ENCODE results near the gene SMARCA4. TPM values are rescaled to one million over a fixed set of nuclear protein-coding genes. Genes with fewer than 3 reads are reported as not detected.
"Not testable (repeated sequence)": the region's sequence is repeated elsewhere in the genome, so short reads cannot be mapped to it uniquely, and the experiment has no call there.

SMARCA4 gene
- total RNA-seq, 1 donor from 2014 or later, result 238 TPM

GRCh38 chr19:10991521-10992081 is 30.8 kb downstream of the SMARCA4 start:
- TF ChIP-seq CTCF (IDR thresholded peaks at IDR 0.05; ENCODE audit: unreplicated experiment), result no peak
- Mint-ChIP-seq H3K27ac (ENCODE audit: unreplicated experiment) (no peak overlapping the region), H3K27me3 (ENCODE audit: unreplicated experiment) (peaks cover 12% of the 10 kb centered on the region)

GRCh38 chr19:10992174-10992573 is 31.3 kb downstream of the SMARCA4 start:
- not testable (repeated sequence) for H3K27me3 Mint-ChIP-seq (ENCODE audit: unreplicated experiment); H3K4me1 Mint-ChIP-seq (ENCODE audit: unreplicated experiment); DNase-seq (ENCODE audit: low spot score); H3K9me3 Mint-ChIP-seq (ENCODE audit: unreplicated experiment); H3K4me3 Mint-ChIP-seq (ENCODE audit: unreplicated experiment); H3K27ac Mint-ChIP-seq (ENCODE audit: unreplicated experiment)
- H3K36me3 Mint-ChIP-seq (ENCODE audit: low read depth, unreplicated experiment), result peaks cover 48% of the 10 kb centered on the region

More at GRCh38 chr19:10991521-10992081, 30.8 kb downstream of the SMARCA4 start:
- DNase-seq (ENCODE audit: low spot score), result no peak
- peak overlapping the region; percentile 66 for H3K4me3 Mint-ChIP-seq (ENCODE audit: unreplicated experiment)
- H3K9me3 Mint-ChIP-seq (ENCODE audit: unreplicated experiment), result no peaks in the 10 kb centered on the region
- peaks cover 45% of the 10 kb centered on the region for H3K36me3 Mint-ChIP-seq (ENCODE audit: low read depth, unreplicated experiment)
- no peaks in the 10 kb centered on the region for H3K4me1 Mint-ChIP-seq (ENCODE audit: unreplicated experiment)

GRCh38 chr19:10995926-10996600 is 35.2 kb downstream of the SMARCA4 start:
- no peak for DNase-seq (ENCODE audit: low spot score)
- H3K9me3 Mint-ChIP-seq (ENCODE audit: unreplicated experiment), result no peaks in the 10 kb centered on the region
- TF ChIP-seq CTCF (IDR thresholded peaks at IDR 0.05; ENCODE audit: unreplicated experiment), result no peak
- peaks cover 4% of the 10 kb centered on the region for H3K27me3 Mint-ChIP-seq (ENCODE audit: unreplicated experiment)
- H3K36me3 Mint-ChIP-seq (ENCODE audit: low read depth, unreplicated experiment), result peaks cover 46% of the 10 kb centered on the region
- no peak overlapping the region for H3K27ac Mint-ChIP-seq (ENCODE audit: unreplicated experiment)
- no peaks in the 10 kb centered on the region for H3K4me1 Mint-ChIP-seq (ENCODE audit: unreplicated experiment)
- peak overlapping the region; percentile 37 for H3K4me3 Mint-ChIP-seq (ENCODE audit: unreplicated experiment)

- Mint-ChIP-seq H3K27ac (ENCODE audit: unreplicated experiment) (peak overlapping the region; percentile 13), H3K27me3 (ENCODE audit: unreplicated experiment) (peaks cover 3% of the 10 kb centered on the region), H3K9me3 (ENCODE audit: unreplicated experiment) (no peaks in the 10 kb centered on the region), H3K4me3 (ENCODE audit: unreplicated experiment) (no peak overlapping the region), H3K4me1 (ENCODE audit: unreplicated experiment) (peaks cover 5% of the 10 kb centered on the region), H3K36me3 (ENCODE audit: low read depth, unreplicated experiment) (peaks cover 48% of the 10 kb centered on the region)
- DNase-seq (ENCODE audit: low spot score), result no peak
- no peak for TF ChIP-seq CTCF (IDR thresholded peaks at IDR 0.05; ENCODE audit: unreplicated experiment)
These were observed 37.3 kb downstream of the SMARCA4 start for GRCh38 chr19:10998045-10998533.

- Mint-ChIP-seq H3K27ac (ENCODE audit: unreplicated experiment) (no peak overlapping the region), H3K9me3 (ENCODE audit: unreplicated experiment) (no peaks in the 10 kb centered on the region), H3K27me3 (ENCODE audit: unreplicated experiment) (peaks cover 3% of the 10 kb centered on the region), H3K36me3 (ENCODE audit: low read depth, unreplicated experiment) (peaks cover 49% of the 10 kb centered on the region), H3K4me3 (ENCODE audit: unreplicated experiment) (no peak overlapping the region), H3K4me1 (ENCODE audit: unreplicated experiment) (peaks cover 5% of the 10 kb centered on the region)
- DNase-seq (ENCODE audit: low spot score), result no peak
- no peak for TF ChIP-seq CTCF (IDR thresholded peaks at IDR 0.05; ENCODE audit: unreplicated experiment)
These were observed 37.8 kb downstream of the SMARCA4 start for GRCh38 chr19:10998666-10999065.
